HL-60/S4 treated with retinoic acid at 250 ng/mL for 4 days and 3 days (cell line): Measurements from ENCODE around the gene NDRG2.
"Not testable (repeated sequence)": the region's sequence is repeated elsewhere in the genome, so short reads cannot be mapped to it uniquely, and the experiment has no call there.

Source experiments
- in situ Hi-C: fragments of 300-500 bp; cut with MboI; formaldehyde crosslinking; loops from 2 replicates; pipeline ENCODE4 v1.7.0; 2022; ENCODE audit warnings: low sequenced_read_pairs

Gene NDRG2

DNA sequence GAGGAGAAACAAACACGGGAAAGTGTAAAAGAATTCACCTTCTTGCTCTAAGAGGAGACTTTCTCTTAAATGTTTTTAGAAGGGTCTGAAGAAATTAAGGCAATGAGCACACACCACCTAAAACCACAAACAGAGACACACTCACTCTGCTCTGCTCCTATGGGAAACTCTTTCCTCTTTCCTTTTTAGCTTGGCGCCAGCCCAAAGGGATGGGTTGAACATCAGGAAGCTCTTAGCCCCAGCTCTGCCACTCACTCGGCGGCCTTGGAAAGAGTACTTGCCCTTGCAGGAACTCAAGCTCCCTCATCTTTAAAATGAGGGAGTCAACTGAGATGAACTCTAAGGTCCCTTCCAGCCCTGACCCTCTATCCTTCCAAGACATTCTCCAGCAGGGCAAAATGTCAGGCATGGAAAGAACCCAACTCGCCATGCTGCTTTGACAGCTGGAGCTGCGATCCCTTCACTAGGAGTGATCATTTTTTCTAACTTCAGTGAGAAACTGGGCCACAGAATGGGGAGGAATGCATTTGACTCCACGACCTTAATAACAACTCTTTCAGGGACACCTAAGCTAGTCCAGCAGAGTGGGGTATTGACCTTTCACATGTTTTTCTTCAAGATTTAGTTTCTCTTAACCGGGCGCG is 31.8 kb upstream of the NDRG2 start:
- in situ Hi-C loops = no loop called here

GRCh38 chr14:21055432-21056117 is 30.7 kb upstream of the NDRG2 start:
- in situ Hi-C loops = no loop called here

GRCh38 chr14:21054768-21055145 is 29.9 kb upstream of the NDRG2 start:
- in situ Hi-C loops = no loop called here

DNA sequence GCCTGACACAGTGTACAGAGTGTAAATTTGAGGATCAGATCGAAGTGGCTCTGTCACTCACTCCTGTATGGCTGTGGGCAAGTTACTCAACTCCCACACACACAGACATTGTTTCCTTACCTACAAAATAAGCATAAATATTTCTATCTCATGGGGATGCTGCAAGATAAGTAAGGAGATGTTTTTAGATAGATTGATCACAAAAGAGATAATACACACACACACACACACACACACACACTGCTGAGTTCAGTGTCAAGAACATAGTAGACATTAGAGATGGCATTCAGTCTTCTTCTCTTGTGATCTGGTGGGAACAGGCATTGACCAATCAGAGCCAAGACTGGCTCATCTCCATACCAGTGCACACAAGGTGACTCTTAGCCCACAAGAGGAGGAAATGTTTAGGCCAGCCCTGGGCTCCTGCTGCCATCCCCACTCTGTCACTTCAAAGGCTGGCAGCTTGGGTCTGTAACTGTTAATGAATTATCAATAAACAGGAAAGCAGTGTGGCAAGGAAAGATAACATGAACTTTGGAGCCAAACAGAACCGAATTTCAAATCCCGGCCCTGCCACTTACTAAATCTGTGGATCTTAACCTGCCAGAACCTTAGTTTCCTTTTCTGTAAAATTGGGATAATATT is 29.4 kb upstream of the NDRG2 start:
- in situ Hi-C loops = no loop called here

DNA sequence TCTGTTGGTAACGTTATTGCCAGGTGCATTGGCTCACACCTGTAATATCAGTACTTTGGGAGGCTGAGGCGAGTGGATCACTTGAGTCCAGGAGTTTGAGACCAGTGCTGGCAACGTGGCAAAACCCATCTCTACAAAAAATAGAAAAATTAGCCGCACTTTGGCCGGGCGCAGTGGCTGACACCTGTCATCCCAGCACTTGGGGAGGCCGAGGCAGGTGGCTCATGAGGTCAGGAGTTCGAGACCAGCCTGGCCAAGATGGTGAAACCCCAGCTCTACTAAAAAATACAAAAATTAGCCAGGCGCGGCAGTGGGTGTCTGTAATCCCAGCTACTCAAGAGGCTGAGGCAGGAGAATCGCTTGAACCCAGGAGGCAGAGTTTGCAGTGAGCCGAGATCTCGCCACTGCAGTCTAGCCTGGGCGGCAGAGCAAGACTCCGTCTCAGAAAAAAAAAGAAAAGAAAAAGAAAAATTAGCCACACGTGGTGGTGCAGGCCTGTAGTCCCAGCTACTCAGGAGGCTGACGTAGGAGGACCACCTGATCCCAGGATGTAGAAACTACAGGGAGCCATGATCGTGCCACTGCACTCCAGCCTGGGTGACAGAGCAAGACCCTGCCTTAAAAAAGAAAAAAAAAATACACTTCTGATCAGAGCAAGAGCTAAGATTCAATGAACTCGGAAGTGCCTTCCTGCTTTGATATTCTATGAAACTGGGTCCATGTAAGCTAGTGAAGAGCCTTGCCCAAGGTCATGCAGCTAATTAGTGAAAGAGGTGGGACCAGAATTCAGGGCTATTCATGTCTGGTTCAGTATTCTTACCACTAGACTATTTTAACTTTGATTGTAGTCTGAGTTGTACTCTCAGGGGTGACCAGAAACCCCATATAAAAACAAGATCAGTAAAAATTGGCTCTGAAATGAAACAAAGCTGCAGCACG is 28.6 kb upstream of the NDRG2 start:
- in situ Hi-C loops = no loop called here

GRCh38 chr14:21050597-21050996 is 25.7 kb upstream of the NDRG2 start:
- in situ Hi-C loops = no loop called here

DNA sequence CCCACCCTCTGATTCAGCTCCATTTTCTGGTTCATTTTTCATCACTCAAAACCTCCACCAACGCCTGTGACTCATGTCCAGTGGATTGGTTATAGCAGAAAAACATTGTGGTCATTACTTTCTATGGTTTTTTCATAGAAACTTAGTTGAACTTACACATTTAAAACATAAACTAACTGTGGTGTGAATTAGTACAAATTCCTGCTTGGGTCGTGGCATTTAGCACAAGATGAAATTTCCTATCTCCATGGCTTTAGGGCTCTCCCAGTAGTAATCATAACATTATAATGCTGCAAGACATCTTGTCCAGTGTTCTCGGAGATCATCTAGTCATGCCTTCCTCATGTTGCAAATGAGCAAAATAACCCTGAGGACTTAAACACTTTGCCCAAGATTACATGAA is 24.4 kb upstream of the NDRG2 start:
- in situ Hi-C loops = no loop called here

GRCh38 chr14:21048638-21049037 is 23.8 kb upstream of the NDRG2 start:
- in situ Hi-C loops = no loop called here

DNA sequence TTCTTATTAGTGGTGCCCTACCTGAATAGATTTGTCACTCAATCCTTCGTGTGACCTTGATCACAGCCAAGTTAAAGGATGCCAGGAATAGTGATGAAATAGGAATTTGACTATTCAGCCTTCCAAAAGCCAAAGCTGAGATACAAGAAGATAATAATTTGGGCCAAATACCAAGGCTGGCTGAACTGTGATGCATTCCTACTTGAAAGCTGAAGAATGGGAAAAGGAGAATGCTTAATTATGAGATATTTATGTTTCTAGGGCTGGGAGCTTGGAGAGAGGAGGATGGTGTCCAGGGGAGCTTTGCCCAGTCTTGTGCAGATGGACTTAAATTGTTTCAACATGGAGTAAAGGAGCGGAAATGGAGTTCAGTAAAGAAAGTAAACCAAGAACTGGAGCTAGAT is 22.5 kb upstream of the NDRG2 start:
- in situ Hi-C loops = no loop called here

GRCh38 chr14:21043974-21044618 is 19.2 kb upstream of the NDRG2 start:
- in situ Hi-C loops = no loop called here

- in situ Hi-C loops = no loop called here
Observed at GRCh38 chr14:21043387-21043973, 18.6 kb upstream of the NDRG2 start.

- in situ Hi-C loops = no loop called here
Observed at GRCh38 chr14:21042918-21043317, 18.1 kb upstream of the NDRG2 start.

DNA sequence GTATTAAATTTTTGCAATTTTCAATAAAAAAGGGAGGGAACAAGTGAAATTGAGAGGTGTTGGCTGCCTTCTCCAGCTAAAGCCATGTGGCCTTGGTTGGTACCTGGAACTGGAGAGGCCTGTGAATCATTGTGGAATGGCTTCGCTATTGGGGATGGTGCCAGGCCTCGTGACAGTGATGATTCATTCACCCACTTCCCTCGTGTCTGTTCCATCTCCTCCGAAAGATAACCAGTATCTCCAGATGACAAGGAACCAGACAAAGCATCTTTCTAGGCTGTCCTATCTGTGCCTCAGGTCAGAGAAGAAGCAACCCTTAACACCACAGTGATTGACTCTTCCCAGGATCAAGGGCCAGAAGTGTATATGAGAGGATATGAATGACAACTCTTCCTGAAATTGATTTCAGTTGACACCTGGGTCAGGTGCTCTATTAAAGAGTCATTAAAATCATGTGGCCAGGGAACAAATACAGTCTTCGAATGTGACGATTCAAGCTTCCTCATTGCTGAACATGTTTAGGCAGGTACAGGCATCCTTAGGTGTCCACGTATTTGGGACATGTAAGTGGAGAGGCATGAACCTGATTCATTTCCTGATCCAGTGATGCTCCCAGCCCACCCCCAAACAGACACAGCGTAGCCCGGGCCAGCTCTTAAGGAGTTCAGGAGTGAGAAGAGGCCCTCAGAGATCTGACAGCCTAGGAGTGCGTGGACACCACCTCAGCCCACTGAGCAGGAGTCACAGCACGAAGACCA is 17.0 kb upstream of the NDRG2 start, which contains the start of gene RNASE7:
Gene RNASE7 (plus strand): TSS at position 687 of the 758 bp plus-strand sequence. CDS start 631 bp downstream, outside the sequence.
- in situ Hi-C loops = no loop called here

- in situ Hi-C loops = not testable (repeated sequence)
Observed at GRCh38 chr14:21040941-21041340, 16.1 kb upstream of the NDRG2 start.

GRCh38 chr14:21040370-21040925 is 15.6 kb upstream of the NDRG2 start:
- in situ Hi-C loops = no loop called here

DNA sequence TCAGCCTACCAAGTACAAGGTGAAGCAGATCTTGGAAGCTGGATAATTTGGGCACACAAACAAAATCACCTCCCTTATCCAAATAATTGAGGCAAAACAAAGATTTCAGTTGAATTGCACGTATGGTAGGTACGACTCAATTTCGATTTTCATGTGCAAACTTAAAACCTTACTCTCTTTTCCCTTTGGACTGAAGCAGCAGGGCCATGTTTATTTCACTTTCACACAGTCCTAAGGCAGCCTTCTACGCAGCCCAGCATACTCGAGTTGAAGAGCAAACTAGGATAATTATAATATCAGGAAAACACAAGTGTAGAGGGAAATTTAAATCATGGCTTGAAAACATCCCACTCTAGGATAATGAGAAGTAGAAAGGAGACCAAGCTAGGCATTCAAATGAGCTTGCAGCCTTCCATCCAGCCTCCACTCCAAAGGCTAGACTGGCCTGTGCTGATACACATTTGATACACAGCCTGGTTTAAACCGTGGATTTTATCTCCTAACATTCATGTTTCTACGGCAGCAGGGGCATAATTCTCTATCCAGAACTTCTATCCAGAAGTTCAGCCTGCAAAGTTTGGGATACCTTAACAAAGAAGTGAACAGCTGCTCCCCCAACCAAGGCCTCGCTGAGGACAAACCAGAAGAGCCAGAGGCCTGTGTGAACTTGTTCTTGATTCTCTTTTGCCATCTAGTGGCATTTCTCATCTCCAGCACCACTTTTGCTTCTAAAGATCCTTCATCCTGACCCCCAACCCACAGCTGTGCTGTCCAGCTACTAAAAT is 14.9 kb upstream of the NDRG2 start:
- in situ Hi-C loops = no loop called here

DNA sequence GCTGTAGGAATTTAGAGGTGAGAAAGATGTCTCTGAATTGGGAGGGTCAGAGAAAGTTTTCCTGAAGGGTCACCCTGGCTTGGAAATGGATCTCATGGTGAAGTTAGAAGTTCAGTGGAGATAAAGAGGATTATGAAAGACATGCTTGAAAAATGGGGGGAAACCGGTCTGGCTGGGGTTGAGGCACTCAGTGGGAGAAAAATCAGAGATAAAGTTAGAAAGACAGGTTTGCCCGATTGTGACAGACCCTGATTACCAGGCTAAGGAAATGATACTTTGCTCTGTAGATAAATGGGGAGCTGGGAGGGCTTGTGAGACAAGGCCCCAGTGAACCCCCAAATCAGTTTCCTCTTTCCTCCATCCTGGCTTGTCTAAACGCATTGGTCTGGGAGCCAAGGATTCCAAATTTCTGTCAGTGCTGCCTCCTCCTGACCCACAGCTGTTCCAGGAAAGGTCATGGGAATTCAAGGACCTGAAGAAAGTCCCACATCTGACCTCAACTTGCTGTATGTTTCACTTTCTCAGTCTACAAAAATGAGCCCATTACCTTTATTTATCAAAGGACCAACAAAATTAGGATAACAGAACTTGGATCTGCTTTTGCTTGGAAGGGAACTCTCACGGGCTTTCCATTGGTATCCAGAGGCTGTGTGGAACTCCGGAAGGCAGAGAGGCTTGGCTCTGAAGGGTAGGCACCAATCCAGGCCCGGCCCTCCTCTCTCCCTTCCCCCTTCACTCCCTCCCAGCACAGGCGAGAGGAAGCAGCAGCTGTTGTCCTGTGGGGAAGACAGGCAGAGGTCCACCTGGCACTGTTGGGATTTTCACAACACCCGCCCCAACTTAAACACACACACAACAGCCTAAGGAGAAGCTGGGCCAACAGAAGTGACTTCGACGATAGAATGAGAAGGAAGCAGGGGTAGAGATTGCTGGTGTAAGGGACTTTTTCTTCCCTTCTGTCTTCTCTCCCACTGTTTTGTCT is 13.9 kb upstream of the NDRG2 start:
- in situ Hi-C loops = no loop called here
